B cell (primary cell): ENCODE measurements around the gene DEFB128.

Experiments
- CTCF ChIP-seq: fragments of 200-600 bp; IDR thresholded peaks from one replicate; pipeline ENCODE4 v1.8.0; 2022; ENCODE audit warnings: antibody characterized with exemption, mild to moderate bottlenecking
- EZH2 ChIP-seq: IDR thresholded peaks from 2 replicates; pipeline ENCODE4 v1.6.1; 2012; ENCODE audit warnings: borderline replicate concordance, low read depth, mild to moderate bottlenecking, moderate library complexity, low read length; ENCODE audit not compliant: insufficient read depth, poor library complexity, severe bottlenecking

- no peak for TF ChIP-seq CTCF
- TF ChIP-seq EZH2, result no peak
These were observed 48.4 kb upstream of the DEFB128 start for GRCh38 chr20:237929-238328.
